K562 (cell line): ENCODE results near the gene WRAP53. TPM values are rescaled to one million over a fixed set of nuclear protein-coding genes. Genes with fewer than 3 reads are reported as not detected.

Experiments used
- BCOR ChIP-seq: fragments of 450-650 bp; IDR thresholded peaks from 2 replicates; pipeline ENCODE4 v1.6.1; 2016
- CTBP1 ChIP-seq: fragments of 450-650 bp; IDR thresholded peaks from 2 replicates; pipeline ENCODE4 v1.6.1; 2016; ENCODE audit warnings: borderline replicate concordance
- GTF2F1 ChIP-seq: IDR thresholded peaks from 2 replicates; pipeline ENCODE4 v1.6.1; 2011; ENCODE audit warnings: low read depth, low read length, improper control_type of control experiment
- KDM5B ChIP-seq: fragments of 200-600 bp; sonication (generic); IDR thresholded peaks from 2 replicates; pipeline ENCODE4 v1.6.1; 2012; ENCODE audit warnings: low read depth, mild to moderate bottlenecking, moderate library complexity, low read length, control low read depth, inconsistent platforms; ENCODE audit not compliant: insufficient replicate concordance
- NBN ChIP-seq: fragments of 450-650 bp; IDR thresholded peaks from 2 replicates; pipeline ENCODE4 v1.6.1; 2016; ENCODE audit warnings: low read depth, mild to moderate bottlenecking
- SP1 ChIP-seq: sonication (generic); formaldehyde crosslinking; IDR thresholded peaks from 2 replicates; pipeline ENCODE4 v1.8.1; 2022; ENCODE audit warnings: mild to moderate bottlenecking, missing genetic modification reagents
- TOE1 ChIP-seq, 2 experiments: fragments of 450-650 bp in 1 of 2; sonication (generic) in 1 of 2; formaldehyde crosslinking in 1 of 2; IDR thresholded peaks; 2 replicates each; pipeline versions ENCODE4 v1.7.1 to v1.8.0; 2016 to 2022; ENCODE audit warnings: borderline replicate concordance in 2 of 2, mild to moderate bottlenecking in 2 of 2, antibody characterized with exemption in 1 of 2, inconsistent platforms in 1 of 2, low read depth in 1 of 2, missing genetic modification reagents in 1 of 2, moderate library complexity in 1 of 2
- ZNF695 ChIP-seq: fragments of 450-650 bp; formaldehyde crosslinking; IDR thresholded peaks from 2 replicates; pipeline ENCODE4 v1.4.0; 2020; ENCODE audit warnings: mild to moderate bottlenecking, moderate library complexity
- polyA plus RNA-seq, 8 experiments: library from polyadenylated mRNA; depleted of rRNA in 4 of 8; stranded (reverse) in 5 of 8; unstranded in 3 of 8; fragments of >200 nt; fragmentation: Nextera tagmentation in 2 of 8; fragmentation: Illumina TruSeq in 1 of 8; extraction: Ambion mirVana in 2 of 8; extraction: Trizol in 1 of 8; gene quantifications; 2 replicates each; pipeline versions ENCODE4 v1.2.1 to v1.2.3, GENCODE V29; 2011 to 2014; ENCODE audit warnings: inconsistent platforms in 1 of 8, missing spikeins in 1 of 8
- total RNA-seq, 7 experiments: library from RNA; depleted of rRNA in 6 of 7; stranded (reverse); fragments of >200 nt in 6 of 7; fragmentation: Illumina TruSeq in 2 of 7; extraction: Trizol in 2 of 7; gene quantifications; 2 replicates each; pipeline versions ENCODE4 v1.2.1 to v1.2.3, GENCODE V29; 2011 to 2021; ENCODE audit warnings: low replicate concordance in 1 of 7
- TF ChIP-seq, protein P1 (sequence below): fragments of 250-450 bp; sonication (Bioruptor Pico); IDR thresholded peaks from 2 replicates; pipeline ENCODE4 v1.8.0; 2022; ENCODE audit warnings: inconsistent platforms
- TF ChIP-seq, protein P2 (sequence below): sonication (generic); formaldehyde crosslinking; IDR thresholded peaks from 2 replicates; pipeline ENCODE4 v1.8.0; 2022; ENCODE audit warnings: missing genetic modification reagents, mild to moderate bottlenecking, moderate library complexity, borderline replicate concordance

Gene WRAP53
- total and polyA plus RNA-seq, 9 of the 15 experiments (the other 6 are each of a cell fraction or from before 2014, with no cell fraction given) = 0.72 to 18.2 (median 13.4) TPM

DNA sequence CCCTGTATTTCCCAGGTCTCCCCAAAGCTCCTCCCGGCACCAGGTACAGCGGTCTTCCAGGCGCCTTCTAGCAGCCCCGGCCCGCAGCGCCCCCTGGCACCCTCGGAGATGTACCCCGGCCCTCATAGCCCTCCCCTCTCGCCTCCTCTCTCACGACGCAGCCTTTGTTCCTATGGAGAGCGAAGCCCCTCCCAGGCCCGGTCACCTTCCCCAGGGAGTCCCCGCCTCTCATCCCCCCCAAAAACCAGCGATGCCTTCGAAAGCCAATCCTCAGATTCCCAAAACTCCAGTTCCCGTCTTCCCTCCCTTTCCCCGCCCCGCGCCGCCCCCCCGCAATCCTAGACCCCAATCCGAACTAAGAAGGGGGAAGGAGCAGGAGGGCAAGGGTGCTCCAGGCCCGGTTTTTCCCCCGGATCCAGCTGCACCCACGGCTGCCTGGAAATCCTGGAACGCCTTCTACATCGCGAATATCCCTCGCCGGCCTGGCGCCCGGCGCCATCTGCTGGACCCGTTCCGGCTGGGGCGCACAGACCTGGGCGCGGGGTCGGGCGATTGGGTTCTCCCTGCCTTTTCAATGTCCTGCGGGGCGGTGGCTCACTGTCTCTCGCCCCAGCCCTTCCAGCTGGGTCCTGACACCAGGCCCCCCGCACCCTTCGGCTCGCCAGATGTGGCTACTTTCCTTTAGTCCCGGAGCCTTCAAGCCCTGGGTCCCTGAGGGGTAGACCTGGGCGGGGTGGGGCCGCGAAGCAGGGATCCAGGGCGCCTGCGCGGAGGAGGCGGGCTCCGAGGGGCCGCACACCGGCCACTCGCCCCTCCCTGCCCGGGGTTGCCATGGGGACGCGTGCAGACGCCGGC is 28.9 kb downstream of the WRAP53 start, which contains the start of gene DNAH2 (continued):
- TF ChIP-seq KDM5B (no peak), TOE1 (IDR thresholded peaks at IDR 0.05; ENCODE audit: borderline replicate concordance) (peak; percentile 87), TOE1 (CRISPR knock-in tag; IDR thresholded peaks at IDR 0.05; ENCODE audit: borderline replicate concordance, low read depth) (no peak), GTF2F1 (no peak), ZNF695 (CRISPR knock-in tag) (no peak), CTBP1 (peak; percentile 71), BCOR (peak; percentile 26; the same call in 1 of the 2 replicates), NBN (0 out of 2 replicates have a peak, but pooled peaks have one; percentile 22), SP1 (peak; percentile 60; the same call in 1 of the 2 replicates)
- TF ChIP-seq, protein P1, sequence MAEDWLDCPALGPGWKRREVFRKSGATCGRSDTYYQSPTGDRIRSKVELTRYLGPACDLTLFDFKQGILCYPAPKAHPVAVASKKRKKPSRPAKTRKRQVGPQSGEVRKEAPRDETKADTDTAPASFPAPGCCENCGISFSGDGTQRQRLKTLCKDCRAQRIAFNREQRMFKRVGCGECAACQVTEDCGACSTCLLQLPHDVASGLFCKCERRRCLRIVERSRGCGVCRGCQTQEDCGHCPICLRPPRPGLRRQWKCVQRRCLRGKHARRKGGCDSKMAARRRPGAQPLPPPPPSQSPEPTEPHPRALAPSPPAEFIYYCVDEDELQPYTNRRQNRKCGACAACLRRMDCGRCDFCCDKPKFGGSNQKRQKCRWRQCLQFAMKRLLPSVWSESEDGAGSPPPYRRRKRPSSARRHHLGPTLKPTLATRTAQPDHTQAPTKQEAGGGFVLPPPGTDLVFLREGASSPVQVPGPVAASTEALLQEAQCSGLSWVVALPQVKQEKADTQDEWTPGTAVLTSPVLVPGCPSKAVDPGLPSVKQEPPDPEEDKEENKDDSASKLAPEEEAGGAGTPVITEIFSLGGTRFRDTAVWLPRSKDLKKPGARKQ (CRISPR knock-in tag) = no peak
- TF ChIP-seq, protein P2, sequence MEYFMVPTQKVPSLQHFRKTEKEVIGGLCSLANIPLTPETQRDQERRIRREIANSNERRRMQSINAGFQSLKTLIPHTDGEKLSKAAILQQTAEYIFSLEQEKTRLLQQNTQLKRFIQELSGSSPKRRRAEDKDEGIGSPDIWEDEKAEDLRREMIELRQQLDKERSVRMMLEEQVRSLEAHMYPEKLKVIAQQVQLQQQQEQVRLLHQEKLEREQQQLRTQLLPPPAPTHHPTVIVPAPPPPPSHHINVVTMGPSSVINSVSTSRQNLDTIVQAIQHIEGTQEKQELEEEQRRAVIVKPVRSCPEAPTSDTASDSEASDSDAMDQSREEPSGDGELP (CRISPR knock-in tag) = peak; percentile 84
